HepG2 (cell line): Measurements from ENCODE around the gene GYS1. TPM values are rescaled to one million over a fixed set of nuclear protein-coding genes. Genes with fewer than 3 reads are reported as not detected.

Source experiments
- BRD4 ChIP-seq: sonication (generic); formaldehyde crosslinking; IDR thresholded peaks from 2 replicates; pipeline ENCODE4 v1.4.0; 2020; ENCODE audit warnings: missing genetic modification reagents
- BRF2 ChIP-seq: sonication (generic); formaldehyde crosslinking; IDR thresholded peaks from 2 replicates; pipeline ENCODE4 v1.8.1; 2022; ENCODE audit warnings: mild to moderate bottlenecking, missing genetic modification reagents
- CSRNP1 ChIP-seq: sonication (generic); formaldehyde crosslinking; IDR thresholded peaks from 2 replicates; pipeline ENCODE4 v1.8.1; 2023; ENCODE audit warnings: mild to moderate bottlenecking, missing genetic modification reagents
- JUNB ChIP-seq: sonication (generic); formaldehyde crosslinking; IDR thresholded peaks from 2 replicates; pipeline ENCODE4 v1.8.0; 2022; ENCODE audit warnings: missing genetic modification reagents, mild to moderate bottlenecking, borderline replicate concordance
- KDM3A ChIP-seq: IDR thresholded peaks from 2 replicates; pipeline ENCODE4 v1.6.1; 2018; ENCODE audit warnings: low read depth, missing compliant biosample characterization
- NCOR1 ChIP-seq: fragments of 200-600 bp; sonication (generic); IDR thresholded peaks from 2 replicates; pipeline ENCODE4 v1.7.0; 2017; ENCODE audit warnings: antibody characterized with exemption, low read length, borderline replicate concordance
- POLR2AphosphoS2 ChIP-seq: IDR thresholded peaks from 2 replicates; pipeline ENCODE4 v1.6.1; 2011; ENCODE audit warnings: low read depth, low read length, improper control_type of control experiment
- SAP130 ChIP-seq: IDR thresholded peaks from 2 replicates; pipeline ENCODE4 v1.6.1; 2016; ENCODE audit warnings: low read depth
- SKIL ChIP-seq: sonication (generic); formaldehyde crosslinking; IDR thresholded peaks from 2 replicates; pipeline ENCODE4 v1.8.0; 2022; ENCODE audit warnings: missing genetic modification reagents, mild to moderate bottlenecking, moderate library complexity, borderline replicate concordance
- SYNCRIP ChIP-seq: fragments of 200-400 bp; formaldehyde crosslinking; IDR thresholded peaks from 2 replicates; pipeline ENCODE4 v1.6.1; 2018; ENCODE audit warnings: mild to moderate bottlenecking, low read depth, low read length; ENCODE audit not compliant: insufficient read depth
- TCF7L2 ChIP-seq: IDR thresholded peaks from 2 replicates; pipeline ENCODE4 v1.6.1; 2011; ENCODE audit warnings: mild to moderate bottlenecking, low read depth, low read length, moderate library complexity
- ZNF605 ChIP-seq: sonication (generic); formaldehyde crosslinking; IDR thresholded peaks from 2 replicates; pipeline ENCODE4 v1.8.0; 2022; ENCODE audit warnings: mild to moderate bottlenecking, missing genetic modification reagents
- ZNF777 ChIP-seq: sonication (generic); formaldehyde crosslinking; IDR thresholded peaks from 2 replicates; pipeline ENCODE4 v1.4.0; 2020; ENCODE audit warnings: missing genetic modification reagents
- ZNF792 ChIP-seq: IDR thresholded peaks from 2 replicates; pipeline ENCODE4 v1.6.1; 2016
- polyA plus RNA-seq, 8 experiments: library from polyadenylated mRNA; depleted of rRNA in 3 of 8; stranded (reverse) in 7 of 8; unstranded in 1 of 8; fragments of >200 nt; fragmentation: Illumina TruSeq in 4 of 8; extraction: Trizol in 4 of 8; gene quantifications; 2 replicates each; pipeline versions ENCODE4 v1.2.1 to v1.2.3, GENCODE V29; 2011 to 2016; ENCODE audit warnings: low read depth in 4 of 8, missing spikeins in 1 of 8, mixed read lengths in 1 of 8; ENCODE audit not compliant: insufficient read depth in 1 of 8
- total RNA-seq, 5 experiments: library from RNA; depleted of rRNA; stranded (reverse); fragments of >200 nt; fragmentation: Illumina TruSeq; extraction: Trizol; gene quantifications; 2 replicates each; pipeline ENCODE4 v1.2.3, GENCODE V29; 2016; ENCODE audit warnings: low read depth in 1 of 5
- TF ChIP-seq, protein P1 (sequence below): sonication (generic); formaldehyde crosslinking; conservative IDR thresholded peaks from 2 replicates; pipeline ENCODE4 v1.4.0; 2020; ENCODE audit warnings: missing genetic modification reagents
- TF ChIP-seq, protein P2 (sequence below): IDR thresholded peaks from 2 replicates; pipeline ENCODE4 v1.6.1; 2016; ENCODE audit warnings: low read depth, control low read depth
- TF ChIP-seq, protein P3 (sequence below): sonication (generic); formaldehyde crosslinking; IDR thresholded peaks from 2 replicates; pipeline ENCODE4 v1.4.0; 2020; ENCODE audit warnings: missing genetic modification reagents

GYS1 gene
- total and polyA plus RNA-seq, 2 of the 13 experiments (the other 11 are each of a cell fraction or from before 2014, with no cell fraction given) = 18.4 to 42.1 TPM

GRCh38 chr19:48962029-48962848 lies 30.9 kb downstream of the GYS1 start (continued):
- TF ChIP-seq, protein P1, sequence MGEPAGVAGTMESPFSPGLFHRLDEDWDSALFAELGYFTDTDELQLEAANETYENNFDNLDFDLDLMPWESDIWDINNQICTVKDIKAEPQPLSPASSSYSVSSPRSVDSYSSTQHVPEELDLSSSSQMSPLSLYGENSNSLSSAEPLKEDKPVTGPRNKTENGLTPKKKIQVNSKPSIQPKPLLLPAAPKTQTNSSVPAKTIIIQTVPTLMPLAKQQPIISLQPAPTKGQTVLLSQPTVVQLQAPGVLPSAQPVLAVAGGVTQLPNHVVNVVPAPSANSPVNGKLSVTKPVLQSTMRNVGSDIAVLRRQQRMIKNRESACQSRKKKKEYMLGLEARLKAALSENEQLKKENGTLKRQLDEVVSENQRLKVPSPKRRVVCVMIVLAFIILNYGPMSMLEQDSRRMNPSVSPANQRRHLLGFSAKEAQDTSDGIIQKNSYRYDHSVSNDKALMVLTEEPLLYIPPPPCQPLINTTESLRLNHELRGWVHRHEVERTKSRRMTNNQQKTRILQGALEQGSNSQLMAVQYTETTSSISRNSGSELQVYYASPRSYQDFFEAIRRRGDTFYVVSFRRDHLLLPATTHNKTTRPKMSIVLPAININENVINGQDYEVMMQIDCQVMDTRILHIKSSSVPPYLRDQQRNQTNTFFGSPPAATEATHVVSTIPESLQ (CRISPR knock-in tag) = 0 out of 2 replicates have a peak, but pooled peaks have one; percentile 71
- TF ChIP-seq, protein P2, sequence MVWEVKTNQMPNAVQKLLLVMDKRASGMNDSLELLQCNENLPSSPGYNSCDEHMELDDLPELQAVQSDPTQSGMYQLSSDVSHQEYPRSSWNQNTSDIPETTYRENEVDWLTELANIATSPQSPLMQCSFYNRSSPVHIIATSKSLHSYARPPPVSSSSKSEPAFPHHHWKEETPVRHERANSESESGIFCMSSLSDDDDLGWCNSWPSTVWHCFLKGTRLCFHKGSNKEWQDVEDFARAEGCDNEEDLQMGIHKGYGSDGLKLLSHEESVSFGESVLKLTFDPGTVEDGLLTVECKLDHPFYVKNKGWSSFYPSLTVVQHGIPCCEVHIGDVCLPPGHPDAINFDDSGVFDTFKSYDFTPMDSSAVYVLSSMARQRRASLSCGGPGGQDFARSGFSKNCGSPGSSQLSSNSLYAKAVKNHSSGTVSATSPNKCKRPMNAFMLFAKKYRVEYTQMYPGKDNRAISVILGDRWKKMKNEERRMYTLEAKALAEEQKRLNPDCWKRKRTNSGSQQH (CRISPR knock-in tag) = peak; percentile 45; the same call in 1 of the 2 replicates
- TF ChIP-seq ZNF777 (CRISPR knock-in tag) (peak; percentile 60), BRD4 (CRISPR knock-in tag) (0 out of 2 replicates have a peak, but pooled peaks have one; percentile 21), SKIL (peak; percentile 76), POLR2AphosphoS2 (no peak; the same call in 1 of the 2 replicates), CSRNP1 (CRISPR knock-in tag) (no peak; the same call in 1 of the 2 replicates), SAP130 (CRISPR knock-in tag) (peak; percentile 91), SYNCRIP (no peak), TCF7L2 (no peak), NCOR1 (no peak), ZNF792 (CRISPR knock-in tag) (peak; percentile 78; the same call in 1 of the 2 replicates), JUNB (CRISPR knock-in tag) (no peak), KDM3A (CRISPR knock-in tag) (peak; percentile 59), ZNF605 (peak; percentile 91; the same call in 1 of the 2 replicates), BRF2 (CRISPR knock-in tag) (no peak)
- TF ChIP-seq, protein P3, sequence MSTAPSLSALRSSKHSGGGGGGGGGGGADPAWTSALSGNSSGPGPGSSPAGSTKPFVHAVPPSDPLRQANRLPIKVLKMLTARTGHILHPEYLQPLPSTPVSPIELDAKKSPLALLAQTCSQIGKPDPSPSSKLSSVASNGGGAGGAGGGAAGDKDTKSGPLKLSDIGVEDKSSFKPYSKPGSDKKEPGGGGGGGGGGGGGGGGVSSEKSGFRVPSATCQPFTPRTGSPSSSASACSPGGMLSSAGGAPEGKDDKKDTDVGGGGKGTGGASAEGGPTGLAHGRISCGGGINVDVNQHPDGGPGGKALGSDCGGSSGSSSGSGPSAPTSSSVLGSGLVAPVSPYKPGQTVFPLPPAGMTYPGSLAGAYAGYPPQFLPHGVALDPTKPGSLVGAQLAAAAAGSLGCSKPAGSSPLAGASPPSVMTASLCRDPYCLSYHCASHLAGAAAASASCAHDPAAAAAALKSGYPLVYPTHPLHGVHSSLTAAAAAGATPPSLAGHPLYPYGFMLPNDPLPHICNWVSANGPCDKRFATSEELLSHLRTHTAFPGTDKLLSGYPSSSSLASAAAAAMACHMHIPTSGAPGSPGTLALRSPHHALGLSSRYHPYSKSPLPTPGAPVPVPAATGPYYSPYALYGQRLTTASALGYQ (CRISPR knock-in tag) = peak; percentile 75; the same call in 1 of the 2 replicates
